Measurements from ENCODE around the gene LDB2.

The LDB2 gene

GRCh38 chr4:16818005-16818404 lies 80.4 kb downstream of the LDB2 start:
- Histone ChIP-seq H3K27me3 (ENCODE audit: insufficient read depth, low read length) (no peaks in the 10 kb centered on the region), H3K4me1 (ENCODE audit: insufficient read depth, low read length, severe bottlenecking) (no peaks in the 10 kb centered on the region)

DNA sequence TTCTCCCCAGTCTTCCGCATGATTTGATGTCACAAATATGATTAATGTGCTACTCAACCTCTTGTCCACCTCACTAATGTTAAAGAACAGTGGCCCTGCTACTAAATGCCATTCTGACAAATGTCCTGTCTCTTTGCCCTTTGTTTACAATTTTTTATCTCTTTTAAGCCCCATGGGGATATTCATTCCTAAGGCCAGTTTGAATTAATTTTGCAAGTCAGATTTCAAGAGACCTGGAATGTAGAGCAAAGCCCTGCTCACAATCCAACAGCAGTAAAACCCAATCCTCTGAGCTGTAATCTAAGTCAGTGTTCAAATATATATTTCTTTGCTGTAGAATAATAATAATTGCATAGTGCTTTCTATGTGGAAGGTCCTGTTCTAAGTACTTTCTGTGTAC lies 81.2 kb downstream of the LDB2 start:
- no peaks in the 10 kb centered on the region for H3K9me3 ChIP-seq (ENCODE audit: low read length)
- H3K9me2 ChIP-seq (ENCODE audit: low read depth, low read length): no peaks in the 10 kb centered on the region
- no peaks in the 10 kb centered on the region for H3K27me3 ChIP-seq (ENCODE audit: insufficient read depth, low read length)
- no peaks in the 10 kb centered on the region for H4K20me1 ChIP-seq (ENCODE audit: insufficient read depth, low read length)
- H3K4me3 ChIP-seq (ENCODE audit: low read depth, low read length, poor library complexity, severe bottlenecking): no peak overlapping the region
- no peak overlapping the region for H3K9ac ChIP-seq (ENCODE audit: low read length)
- H3K4me1 ChIP-seq (ENCODE audit: insufficient read depth, low read length, severe bottlenecking): no peaks in the 10 kb centered on the region
- H2AFZ ChIP-seq (ENCODE audit: low read length): no peak overlapping the region
- H3K27ac ChIP-seq (ENCODE audit: low read depth, low read length, poor library complexity, severe bottlenecking): no peak overlapping the region
- H3K36me3 ChIP-seq (ENCODE audit: insufficient read depth, low read length): no peaks in the 10 kb centered on the region
- no peaks in the 10 kb centered on the region for H3K79me2 ChIP-seq (ENCODE audit: insufficient read depth, low read length)
- no peaks in the 10 kb centered on the region for H3F3A ChIP-seq (ENCODE audit: insufficient read depth, low read length)
- TF ChIP-seq EZH2 (IDR thresholded peaks at IDR 0.05; ENCODE audit: borderline replicate concordance, low read length) (no peak), CTCF (IDR thresholded peaks at IDR 0.05; ENCODE audit: low read length) (no peak)
- no peak overlapping the region for H3K4me2 ChIP-seq (ENCODE audit: low read length)

More at GRCh38 chr4:16818005-16818404, 80.4 kb downstream of the LDB2 start:
- Histone ChIP-seq H3K4me3 (ENCODE audit: low read depth, low read length, poor library complexity, severe bottlenecking) (no peak overlapping the region), H3K36me3 (ENCODE audit: insufficient read depth, low read length) (no peaks in the 10 kb centered on the region), H4K20me1 (ENCODE audit: insufficient read depth, low read length) (no peaks in the 10 kb centered on the region), H3K9me2 (ENCODE audit: low read depth, low read length) (no peaks in the 10 kb centered on the region), H3K4me2 (ENCODE audit: low read length) (no peak overlapping the region), H3K79me2 (ENCODE audit: insufficient read depth, low read length) (no peaks in the 10 kb centered on the region), H2AFZ (ENCODE audit: low read length) (no peak overlapping the region), H3F3A (ENCODE audit: insufficient read depth, low read length) (no peaks in the 10 kb centered on the region), H3K27ac (ENCODE audit: low read depth, low read length, poor library complexity, severe bottlenecking) (no peak overlapping the region), H3K9me3 (ENCODE audit: low read length) (no peaks in the 10 kb centered on the region), H3K9ac (ENCODE audit: low read length) (no peak overlapping the region)
- TF ChIP-seq CTCF (IDR thresholded peaks at IDR 0.05; ENCODE audit: low read length) (no peak), EZH2 (IDR thresholded peaks at IDR 0.05; ENCODE audit: borderline replicate concordance, low read length) (no peak)

- H3K27ac ChIP-seq (ENCODE audit: low read depth, low read length, poor library complexity, severe bottlenecking): no peak overlapping the region
- H3K4me2 ChIP-seq (ENCODE audit: low read length): no peak overlapping the region
- no peaks in the 10 kb centered on the region for H4K20me1 ChIP-seq (ENCODE audit: insufficient read depth, low read length)
- no peaks in the 10 kb centered on the region for H3F3A ChIP-seq (ENCODE audit: insufficient read depth, low read length)
- no peaks in the 10 kb centered on the region for H3K79me2 ChIP-seq (ENCODE audit: insufficient read depth, low read length)
- no peak overlapping the region for H3K4me3 ChIP-seq (ENCODE audit: low read depth, low read length, poor library complexity, severe bottlenecking)
- H3K9me3 ChIP-seq (ENCODE audit: low read length): no peaks in the 10 kb centered on the region
- H3K9me2 ChIP-seq (ENCODE audit: low read depth, low read length): no peaks in the 10 kb centered on the region
- no peaks in the 10 kb centered on the region for H3K36me3 ChIP-seq (ENCODE audit: insufficient read depth, low read length)
- no peaks in the 10 kb centered on the region for H3K4me1 ChIP-seq (ENCODE audit: insufficient read depth, low read length, severe bottlenecking)
- TF ChIP-seq CTCF (IDR thresholded peaks at IDR 0.05; ENCODE audit: low read length) (no peak), EZH2 (IDR thresholded peaks at IDR 0.05; ENCODE audit: borderline replicate concordance, low read length) (no peak)
- H3K27me3 ChIP-seq (ENCODE audit: insufficient read depth, low read length): no peaks in the 10 kb centered on the region
- H3K9ac ChIP-seq (ENCODE audit: low read length): no peak overlapping the region
- H2AFZ ChIP-seq (ENCODE audit: low read length): no peak overlapping the region
Measured at GRCh38 chr4:16814361-16814760, 84.1 kb downstream of the LDB2 start.

Data from OCI-LY1 (cell line).